Measurements from ENCODE around the gene DIAPH2. TPM values are rescaled to one million over a fixed set of nuclear protein-coding genes. Genes with fewer than 3 reads are reported as not detected.

The DIAPH2 gene
- total and polyA plus RNA-seq, 9 of the 15 experiments (the other 6 are each of a cell fraction or from before 2014, with no cell fraction given): 0.01 to 0.18 (median 0.07) TPM; not detected in 1

- H3K79me2 ChIP-seq (ENCODE audit: control insufficient read depth, insufficient read depth, low read length): no peaks in the 10 kb centered on the region
- FAIRE-seq (no peak), ATAC-seq (no peak), DNase-seq (ENCODE audit: extremely low read depth in 1 of 4, low spot score in 3 of 4) (no peak)
- WGBS (ENCODE audit: insufficient coverage, low coverage, missing lambda C conversion rate): 0% methylated on average over 1 of the region's 2 CpGs
- intact Hi-C loops (cut with micrococcal nuclease): no loop called here
- no peaks in the 10 kb centered on the region for H3K9me1 ChIP-seq (ENCODE audit: control insufficient read depth, insufficient read depth, low read length)
- no peaks in the 10 kb centered on the region for H4K20me1 ChIP-seq (replicated peaks; ENCODE audit: control insufficient read depth, insufficient read depth, low read length)
- no peak overlapping the region for H2AFZ ChIP-seq (ENCODE audit: low read depth, low read length)
- ChIA-PET POLR2A (no interaction called here), CTCF (ENCODE audit: low intra/inter-chr PET ratio) (no interaction called here)
- no TSS peak for BruUV-seq (replicated peaks)
- H3K27ac ChIP-seq (ENCODE audit: extremely low read depth, low read depth, low read length): no peak overlapping the region
- H3K36me3 ChIP-seq (ENCODE audit: control insufficient read depth, insufficient read depth, low read length): no peaks in the 10 kb centered on the region
- H3K9me3 ChIP-seq (replicated peaks; ENCODE audit: control insufficient read depth, insufficient read depth, low read depth, low read length): no peaks in the 10 kb centered on the region
- in situ Hi-C loops (cut with MboI): no loop called here
- H3K4me3 ChIP-seq: no peak overlapping the region
- no peak overlapping the region for H3K4me2 ChIP-seq (ENCODE audit: insufficient read depth, low read length)
- no peaks in the 10 kb centered on the region for H3K27me3 ChIP-seq (ENCODE audit: control insufficient read depth in 2 of 2, insufficient read depth in 2 of 2, low read length in 2 of 2)
- H3K9ac ChIP-seq (ENCODE audit: insufficient read depth in 1 of 2, low read depth in 2 of 2, low read length in 2 of 2): no peak overlapping the region
- H3K4me1 ChIP-seq (replicated peaks in 1 of 2; ENCODE audit: control insufficient read depth in 2 of 2, insufficient read depth in 2 of 2, low read length in 2 of 2): no peaks in the 10 kb centered on the region
- TF ChIP-seq SOX6 (IDR thresholded peaks at IDR 0.05) (no peak), CHAMP1 (IDR thresholded peaks at IDR 0.05) (no peak), HEY1 (CRISPR knock-in tag; IDR thresholded peaks at IDR 0.05; ENCODE audit: borderline replicate concordance) (no peak), HCFC1 (IDR thresholded peaks at IDR 0.05; ENCODE audit: low read depth, low read length) (no peak), MGA (IDR thresholded peaks at IDR 0.05) (no peak), MEF2D (tag; conservative IDR thresholded peaks at IDR 0.05; ENCODE audit: low read depth) (no peak), NR4A1 (CRISPR knock-in tag; IDR thresholded peaks at IDR 0.05) (no peak), NR4A1 (tag; IDR thresholded peaks at IDR 0.05) (no peak), KLF10 (CRISPR knock-in tag; IDR thresholded peaks at IDR 0.05) (no peak), GABPB2 (CRISPR knock-in tag; conservative IDR thresholded peaks at IDR 0.05) (no peak), PHB (CRISPR knock-in tag; IDR thresholded peaks at IDR 0.05) (no peak), ZNF778 (CRISPR knock-in tag; IDR thresholded peaks at IDR 0.05) (no peak)
Observed at GRCh38 chrX:97401154-97401553, 716.5 kb downstream of the DIAPH2 start.
